Measurements from ENCODE around the gene ANAPC4. TPM values are rescaled to one million over a fixed set of nuclear protein-coding genes. Genes with fewer than 3 reads are reported as not detected.
"Not testable (repeated sequence)": the region's sequence is repeated elsewhere in the genome, so short reads cannot be mapped to it uniquely, and the experiment has no call there.

Gene ANAPC4
- polyA plus RNA-seq, 1 experiment: 26.2 TPM

GRCh38 chr4:25361253-25361652, 15.8 kb upstream of the ANAPC4 start:
- no peak for TF ChIP-seq CTCF (IDR thresholded peaks at IDR 0.05; ENCODE audit: low read depth, low read length)
- POLR2A ChIA-PET: no interaction called here
- CTCF ChIA-PET: no interaction called here

GRCh38 chr4:25367004-25367621, 9.9 kb upstream of the ANAPC4 start:
- no peaks in the 10 kb centered on the region for H3K9me3 ChIP-seq (ENCODE audit: control insufficient read depth, insufficient read depth, low read length)
- no peak overlapping the region for H3K4me3 ChIP-seq (ENCODE audit: low read depth, low read length)
- ChIA-PET POLR2A (interaction anchor here (0.6 kb wide), 2 partner anchors 10 to 55 kb away, joined by 3 to 6 read pairs; partner anchors contain the start of genes ANAPC4 and ZCCHC4), CTCF (interaction anchor here (0.6 to 5.4 kb wide), 33 partner anchors 10 to 451 kb away, joined by 3 to 78 read pairs (median 4); partner anchors contain the start of genes ANAPC4, SEPSECS and ZCCHC4)
- TF ChIP-seq CTCF (IDR thresholded peaks at IDR 0.05; ENCODE audit: low read depth, low read length): peak; percentile 72
- peak; percentile 16 for DNase-seq (ENCODE audit: low read depth, low spot score)
- H3K27ac ChIP-seq (ENCODE audit: low read depth, low read length): no peak overlapping the region
- no peaks in the 10 kb centered on the region for H3K27me3 ChIP-seq (ENCODE audit: control insufficient read depth, insufficient read depth, low read length)

More at GRCh38 chr4:25361253-25361652, 15.8 kb upstream of the ANAPC4 start:
- DNase-seq (ENCODE audit: low read depth, low spot score): no peak
- H3K27ac ChIP-seq (ENCODE audit: low read depth, low read length): no peak overlapping the region
- no peaks in the 10 kb centered on the region for H3K9me3 ChIP-seq (ENCODE audit: control insufficient read depth, insufficient read depth, low read length)
- no peaks in the 10 kb centered on the region for H3K27me3 ChIP-seq (ENCODE audit: control insufficient read depth, insufficient read depth, low read length)
- H3K4me3 ChIP-seq (ENCODE audit: low read depth, low read length): no peak overlapping the region

- TF ChIP-seq CTCF (IDR thresholded peaks at IDR 0.05; ENCODE audit: low read depth, low read length): no peak
- DNase-seq (ENCODE audit: low read depth, low spot score): no peak
- Histone ChIP-seq H3K9me3 (ENCODE audit: control insufficient read depth, insufficient read depth, low read length) (no peaks in the 10 kb centered on the region), H3K4me3 (ENCODE audit: low read depth, low read length) (no peak overlapping the region), H3K27me3 (ENCODE audit: control insufficient read depth, insufficient read depth, low read length) (no peaks in the 10 kb centered on the region), H3K27ac (ENCODE audit: low read depth, low read length) (no peak overlapping the region)
- ChIA-PET CTCF (interaction anchor here (0.7 to 5.4 kb wide), 18 partner anchors 9 to 400 kb away, joined by 3 to 78 read pairs (median 10); partner anchors contain the start of genes ANAPC4, SEPSECS and ZCCHC4), POLR2A (no interaction called here)
Observed at GRCh38 chr4:25367877-25368276, 9.2 kb upstream of the ANAPC4 start.

- Histone ChIP-seq H3K9me3 (ENCODE audit: control insufficient read depth, insufficient read depth, low read length) (no peaks in the 10 kb centered on the region), H3K4me3 (ENCODE audit: low read depth, low read length) (no peak overlapping the region), H3K27me3 (ENCODE audit: control insufficient read depth, insufficient read depth, low read length) (no peaks in the 10 kb centered on the region), H3K27ac (ENCODE audit: low read depth, low read length) (no peak overlapping the region)
- DNase-seq (ENCODE audit: low read depth, low spot score): no peak
- CTCF ChIA-PET: interaction anchor here (0.7 to 5.4 kb wide), 11 partner anchors 9 to 400 kb away, joined by 3 to 78 read pairs (median 19); partner anchors contain the start of genes ANAPC4 and ZCCHC4
- POLR2A ChIA-PET: no interaction called here
- TF ChIP-seq CTCF (IDR thresholded peaks at IDR 0.05; ENCODE audit: low read depth, low read length): no peak
Observed at GRCh38 chr4:25368315-25368714, 8.7 kb upstream of the ANAPC4 start.

- CTCF ChIA-PET: interaction anchor here (1.0 kb wide), 1 partner anchor 58 kb away, joined by 4 read pairs; the partner anchor contains the start of gene ZCCHC4
- Histone ChIP-seq H3K27me3 (ENCODE audit: control insufficient read depth, insufficient read depth, low read length) (no peaks in the 10 kb centered on the region), H3K27ac (ENCODE audit: low read depth, low read length) (no peak overlapping the region), H3K4me3 (ENCODE audit: low read depth, low read length) (no peak overlapping the region), H3K9me3 (ENCODE audit: control insufficient read depth, insufficient read depth, low read length) (no peaks in the 10 kb centered on the region)
- DNase-seq (ENCODE audit: low read depth, low spot score): no peak
- POLR2A ChIA-PET: no interaction called here
- TF ChIP-seq CTCF (IDR thresholded peaks at IDR 0.05; ENCODE audit: low read depth, low read length): no peak
Observed at GRCh38 chr4:25370242-25370641, 6.8 kb upstream of the ANAPC4 start.

- DNase-seq (ENCODE audit: low read depth, low spot score); H3K27ac ChIP-seq (ENCODE audit: low read depth, low read length); H3K4me3 ChIP-seq (ENCODE audit: low read depth, low read length); H3K9me3 ChIP-seq (ENCODE audit: control insufficient read depth, insufficient read depth, low read length); POLR2A ChIA-PET; H3K27me3 ChIP-seq (ENCODE audit: control insufficient read depth, insufficient read depth, low read length): not testable (repeated sequence)
- CTCF ChIA-PET: interaction anchor here (0.8 kb wide), 1 partner anchor 60 kb away, joined by 3 read pairs; the partner anchor contains the start of gene ZCCHC4
Observed at GRCh38 chr4:25372549-25372948, 4.5 kb upstream of the ANAPC4 start.
